HepG2 (cell line): ENCODE measurements around the gene SUCLA2. TPM values are rescaled to one million over a fixed set of nuclear protein-coding genes. Genes with fewer than 3 reads are reported as not detected.

Source experiments
- ATAC-seq: fragments of 200-7000 bp; cut with Tn5 transposase; 3 replicates; pipeline ENCODE4 v1.9.1; 2020; ENCODE audit warnings: mild to moderate bottlenecking, moderate library complexity
- BruUV-seq: library from RNA; stranded (reverse); fragments of 400-500 nt; replicated peaks from 2 replicates; lab custom pipeline; 2021; lab: Mats Ljungman, UMichigan
- CTCF ChIA-PET: fragments of 300-600 bp; formaldehyde crosslinking; extraction: SDS; loops from one replicate; lab custom pipeline; 2021; ENCODE audit warnings: low total read pairs, inconsistent platforms, low intra/inter-chr PET ratio; lab: Yijun Ruan, JAX
- POLR2A ChIA-PET: fragments of 350-600 bp; sonication (Branson Sonifier 250); formaldehyde crosslinking; loops from one replicate; lab custom pipeline; 2020; ENCODE audit warnings: antibody characterized with exemption, inconsistent platforms; lab: Yijun Ruan, JAX
- DNase-seq: peaks from one replicate; pipeline ENCODE4 v3.0.0-alpha.2; 2015; ENCODE audit warnings: low spot score
- FAIRE-seq: peaks from 3 replicates; lab custom pipeline; 2011; peaks lifted over from hg19 to GRCh38; lab: Jason Lieb, UNC
- H2AFZ ChIP-seq: one replicate; pipeline ENCODE4 v1.6.1; 2011; ENCODE audit warnings: low read length, inconsistent platforms
- H3K27ac ChIP-seq: fragments of 300-600 bp; 3 replicates; pipeline ENCODE4 v1.8.0; 2011; ENCODE audit warnings: mixed run types, mild to moderate bottlenecking, mixed read lengths, low read length, inconsistent platforms; ENCODE audit not compliant: insufficient read depth; ENCODE audit errors: extremely low read length
- H3K27me3 ChIP-seq, 2 experiments: fragments of 200-600 bp in 1 of 2; 2 replicates in 1 of 2; 3 replicates in 1 of 2; pipeline versions ENCODE4 v1.6.0 to v1.8.0; 2011; ENCODE audit warnings: low read length in 2 of 2, mild to moderate bottlenecking in 2 of 2, moderate library complexity in 2 of 2, inconsistent platforms in 1 of 2; ENCODE audit not compliant: insufficient read depth in 2 of 2, control insufficient read depth in 1 of 2
- H3K36me3 ChIP-seq, 2 experiments: fragments of 200-600 bp in 1 of 2; replicated peaks in 1 of 2; 2 replicates in 1 of 2; 3 replicates in 1 of 2; pipeline versions ENCODE4 v1.5.1 to v1.8.0; 2011; ENCODE audit warnings: low read length in 2 of 2, inconsistent platforms in 1 of 2; ENCODE audit not compliant: insufficient read depth in 2 of 2, control insufficient read depth in 1 of 2
- H3K4me1 ChIP-seq: 2 replicates; pipeline ENCODE4 v1.5.1; 2012; ENCODE audit warnings: low read length, inconsistent platforms; ENCODE audit not compliant: insufficient read depth
- H3K4me2 ChIP-seq: 2 replicates; pipeline ENCODE4 v1.6.0; 2011; ENCODE audit warnings: low read depth, low read length, inconsistent platforms
- H3K4me3 ChIP-seq, 3 experiments: fragments of 200-600 bp in 1 of 3; sonication (generic), shearing (Covaris generic) in 1 of 3; replicated peaks in 1 of 3; 2 replicates each; pipeline ENCODE4 v1.5.1; 2011 to 2016; ENCODE audit warnings: low read length in 3 of 3, inconsistent platforms in 2 of 3, low read depth in 2 of 3, mild to moderate bottlenecking in 2 of 3, control low read depth in 1 of 3, mixed read lengths in 1 of 3; ENCODE audit not compliant: insufficient read depth in 1 of 3
- H3K79me2 ChIP-seq: one replicate; pipeline ENCODE4 v1.6.1; 2011; ENCODE audit warnings: low read length, inconsistent platforms; ENCODE audit not compliant: insufficient read depth
- H3K9ac ChIP-seq: 2 replicates; pipeline ENCODE4 v1.6.0; 2011; ENCODE audit warnings: mild to moderate bottlenecking, low read depth, low read length, inconsistent platforms; ENCODE audit not compliant: insufficient read depth
- H3K9me3 ChIP-seq: 2 replicates; pipeline ENCODE4 v1.5.1; 2012; ENCODE audit warnings: mild to moderate bottlenecking, low read length
- H4K20me1 ChIP-seq: 2 replicates; pipeline ENCODE4 v1.6.0; 2011; ENCODE audit warnings: inconsistent platforms, mild to moderate bottlenecking, low read length, moderate library complexity; ENCODE audit not compliant: insufficient read depth
- BCLAF1 ChIP-seq: fragments of 450-650 bp; IDR thresholded peaks from 2 replicates; pipeline ENCODE4 v1.6.1; 2017; ENCODE audit warnings: mild to moderate bottlenecking
- FOXK1 ChIP-seq: sonication (generic); formaldehyde crosslinking; IDR thresholded peaks from 2 replicates; pipeline ENCODE4 v1.4.0; 2020; ENCODE audit warnings: low read depth, missing genetic modification reagents, borderline replicate concordance
- HDAC6 ChIP-seq: fragments of 200-600 bp; sonication (generic); IDR thresholded peaks from 2 replicates; pipeline ENCODE4 v1.7.0; 2017; ENCODE audit warnings: mild to moderate bottlenecking, antibody characterized with exemption, low read length, low read depth
- KMT2A ChIP-seq: sonication (generic); formaldehyde crosslinking; IDR thresholded peaks from 2 replicates; pipeline ENCODE4 v1.4.0; 2020; ENCODE audit warnings: missing genetic modification reagents
- MYNN ChIP-seq: sonication (generic); formaldehyde crosslinking; IDR thresholded peaks from 2 replicates; pipeline ENCODE4 v1.4.0; 2020; ENCODE audit warnings: mild to moderate bottlenecking, low read depth, missing genetic modification reagents
- RBM39 ChIP-seq: fragments of 200-400 bp; formaldehyde crosslinking; IDR thresholded peaks from one replicate; pipeline ENCODE4 v1.6.1; 2018; ENCODE audit warnings: antibody characterized with exemption, mild to moderate bottlenecking, low read depth, low read length; ENCODE audit not compliant: poor library complexity, severe bottlenecking
- REST ChIP-seq, 2 experiments: IDR thresholded peaks; 2 replicates each; pipeline ENCODE4 v1.6.1; 2011 to 2012; ENCODE audit warnings: low read length in 2 of 2, borderline replicate concordance in 1 of 2, low read depth in 1 of 2, mild to moderate bottlenecking in 1 of 2, moderate library complexity in 1 of 2
- RORA ChIP-seq: sonication (generic); formaldehyde crosslinking; IDR thresholded peaks from 2 replicates; pipeline ENCODE4 v1.5.0; 2020; ENCODE audit warnings: mild to moderate bottlenecking, missing genetic modification reagents, moderate library complexity
- THAP7 ChIP-seq: sonication (generic); formaldehyde crosslinking; IDR thresholded peaks from 2 replicates; pipeline ENCODE4 v1.8.1; 2023; ENCODE audit warnings: mild to moderate bottlenecking, missing genetic modification reagents
- ZNF296 ChIP-seq: sonication (generic); formaldehyde crosslinking; conservative IDR thresholded peaks from 2 replicates; pipeline ENCODE4 v1.5.0; 2020; ENCODE audit warnings: mild to moderate bottlenecking, missing genetic modification reagents
- ZNF331 ChIP-seq: sonication (generic); formaldehyde crosslinking; IDR thresholded peaks from 2 replicates; pipeline ENCODE4 v1.4.0; 2020; ENCODE audit warnings: missing genetic modification reagents
- ZNF567 ChIP-seq: sonication (generic); formaldehyde crosslinking; IDR thresholded peaks from 2 replicates; pipeline ENCODE4 v1.8.1; 2023; ENCODE audit warnings: mild to moderate bottlenecking, missing genetic modification reagents, borderline replicate concordance
- WGBS: methylation state at CpG from one replicate; pipeline ENCODE4 v1.1.6; 2017; ENCODE audit warnings: low lambda C conversion rate; 5-methylcytosine and 5-hydroxymethylcytosine counted together
- in situ Hi-C: cut with HindIII; loops from 2 replicates; pipeline ENCODE4 v1.10.0; 2017; ENCODE audit warnings: low pct_unique_long_range_greater_than_20kb; ENCODE audit not compliant: extremely low pct_ligation_motif_present
- intact Hi-C: fragments of 100-400 bp; cut with micrococcal nuclease; formaldehyde crosslinking; loops from one replicate; pipeline ENCODE4 v1.10.0; 2022; ENCODE audit not compliant: unreplicated experiment
- polyA plus RNA-seq, 8 experiments: library from polyadenylated mRNA; depleted of rRNA in 3 of 8; stranded (reverse) in 7 of 8; unstranded in 1 of 8; fragments of >200 nt; fragmentation: Illumina TruSeq in 4 of 8; extraction: Trizol in 4 of 8; gene quantifications; 2 replicates each; pipeline versions ENCODE4 v1.2.1 to v1.2.3, GENCODE V29; 2011 to 2016; ENCODE audit warnings: low read depth in 4 of 8, missing spikeins in 1 of 8, mixed read lengths in 1 of 8; ENCODE audit not compliant: insufficient read depth in 1 of 8
- total RNA-seq, 5 experiments: library from RNA; depleted of rRNA; stranded (reverse); fragments of >200 nt; fragmentation: Illumina TruSeq; extraction: Trizol; gene quantifications; 2 replicates each; pipeline ENCODE4 v1.2.3, GENCODE V29; 2016; ENCODE audit warnings: low read depth in 1 of 5

Gene SUCLA2
- total and polyA plus RNA-seq, 2 of the 13 experiments (the other 11 are each of a cell fraction or from before 2014, with no cell fraction given), result 28.4 to 77.1 TPM

- TF ChIP-seq REST (IDR thresholded peaks at IDR 0.05; ENCODE audit: borderline replicate concordance in 1 of 2, low read depth in 1 of 2, low read length in 2 of 2) (no peak), HDAC6 (no peak)
Measured at GRCh38 chr13:48038761-48039160, 37.7 kb upstream of the SUCLA2 start (continued).

GRCh38 chr13:48037346-48038173 lies 36.5 kb upstream of the SUCLA2 start, which contains the start of gene NUDT15:
NUDT15 (plus strand) TSS chr13:48037726; CDS start chr13:48037747, 21 bp downstream.
- FAIRE-seq (peak; percentile 82), DNase-seq (peak; percentile 92), ATAC-seq (peak; percentile 96)
- 0% methylated on average over 27 of the region's 82 CpGs for WGBS
- H3K9me3 ChIP-seq, result no peaks in the 10 kb centered on the region
- CTCF ChIA-PET, result interaction anchor here (0.6 to 1.6 kb wide), 4 partner anchors 37 to 732 kb away, joined by 4 to 6 read pairs (median 4); partner anchors contain the start of genes MED4 and SUCLA2
- H3K36me3 ChIP-seq, result peaks cover 0 to 14% of the 10 kb centered on the region in 2 experiments; a peak in 3 of 5 replicates
- POLR2A ChIA-PET, result interaction anchor here (0.5 to 1.8 kb wide), 13 partner anchors 10 to 495 kb away, joined by 3 to 17 read pairs (median 4); partner anchors contain the start of genes MED4, RCBTB2 and SUCLA2
- H4K20me1 ChIP-seq, result no peaks in the 10 kb centered on the region
- H3K79me2 ChIP-seq, result peaks cover 17% of the 10 kb centered on the region
- peaks cover 33% of the 10 kb centered on the region for H3K4me1 ChIP-seq
- H3K4me2 ChIP-seq, result peak within 1 kb of the TSS; percentile 86
- in situ Hi-C loops, result no loop called here
- H3K9ac ChIP-seq, result peak within 1 kb of the TSS; percentile 91
- peak within 1 kb of the TSS; percentile 70 to 80 (median 72) for H3K4me3 ChIP-seq
- no TSS peak for BruUV-seq
- intact Hi-C loops, result loop anchor here (1.0 to 5.0 kb wide), 2 partner anchors 35 to 543 kb away; partner anchors contain the start of gene SUCLA2
- H3K27me3 ChIP-seq, result no peaks in the 10 kb centered on the region; a peak in 1 of 5 replicates
- peak within 1 kb of the TSS; percentile 94 for H3K27ac ChIP-seq
- H2AFZ ChIP-seq, result peak within 1 kb of the TSS; percentile 85
- TF ChIP-seq MYNN (CRISPR knock-in tag), result no peak
- TF ChIP-seq ZNF567, result no peak; the same call in 1 of the 2 replicates
- TF ChIP-seq THAP7 (CRISPR knock-in tag), result peak; percentile 88; the same call in 1 of the 2 replicates
- TF ChIP-seq RBM39, result peak; percentile 84
- TF ChIP-seq RORA (CRISPR knock-in tag), result no peak
- peak; percentile 86; the same call in 1 of the 2 replicates for TF ChIP-seq ZNF331
- TF ChIP-seq FOXK1 (CRISPR knock-in tag), result peak; percentile 77; the same call in 1 of the 2 replicates
- TF ChIP-seq KMT2A (CRISPR knock-in tag), result peak; percentile 98
- TF ChIP-seq ZNF296 (CRISPR knock-in tag), result no peak; the same call in 1 of the 2 replicates
- no peak for TF ChIP-seq BCLAF1
